Measurements from ENCODE around the gene FAM240B. TPM values are rescaled to one million over a fixed set of nuclear protein-coding genes. Genes with fewer than 3 reads are reported as not detected.

The FAM240B gene
- total and polyA plus RNA-seq, 2 of the 8 experiments (the other 6 are each of a cell fraction or from before 2014, with no cell fraction given), result not detected

DNA sequence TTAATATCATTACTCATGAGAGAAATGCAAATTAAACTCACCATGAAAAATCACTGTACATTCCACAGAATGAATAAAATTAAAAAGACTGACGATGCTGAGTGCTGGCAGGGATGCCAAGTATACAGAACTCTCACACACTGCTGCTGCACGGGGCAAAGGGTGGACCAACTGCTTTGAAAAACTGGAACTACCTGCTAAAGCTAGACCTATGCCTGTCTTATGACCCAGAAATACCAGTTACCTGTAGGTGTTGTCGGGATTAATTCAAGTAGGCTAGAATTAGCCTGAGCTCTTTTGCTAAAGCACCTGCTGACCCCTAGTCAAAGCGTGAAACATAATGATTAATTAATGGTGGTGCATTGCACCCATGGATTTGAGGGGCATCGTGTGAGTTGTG, 63.0 kb downstream of the FAM240B start:
- ChIA-PET CTCF (ENCODE audit: partially characterized antibody) (no interaction called here), POLR2A (ENCODE audit: partially characterized antibody) (no interaction called here)
- Histone ChIP-seq H4K91ac (replicated peaks; ENCODE audit: insufficient read length, low read length) (no peak overlapping the region), H3K9me3 (ENCODE audit: insufficient read depth in 2 of 2, low read depth in 1 of 2, low read length in 1 of 2) (no peaks in the 10 kb centered on the region), H4K5ac (ENCODE audit: insufficient read length, low read depth, low read length) (no peak overlapping the region), H3K14ac (ENCODE audit: insufficient read length) (no peak overlapping the region), H3K23ac (ENCODE audit: insufficient read length) (no peak overlapping the region), H3K56ac (replicated peaks; ENCODE audit: insufficient read length, low read depth, low read length) (no peak overlapping the region), H3K36me3 (ENCODE audit: control insufficient read depth in 2 of 4, insufficient read depth in 4 of 4, low read length in 3 of 4) (no peaks in the 10 kb centered on the region), H2BK12ac (ENCODE audit: low read depth, low read length) (no peak overlapping the region), H2BK15ac (ENCODE audit: low read length) (no peak overlapping the region), H2AK5ac (ENCODE audit: low read depth, low read length) (no peak overlapping the region), H3K79me1 (ENCODE audit: low read depth, low read length) (no peaks in the 10 kb centered on the region), H2BK20ac (ENCODE audit: low read length) (no peak overlapping the region), H3K23me2 (ENCODE audit: low read depth, low read length) (no peaks in the 10 kb centered on the region; the same call in 1 of the 2 replicates), H3K27me3 (replicated peaks in 1 of 4; ENCODE audit: control insufficient read depth in 3 of 4, extremely low read depth in 1 of 4, insufficient read depth in 3 of 4, low read length in 3 of 4) (no peaks in the 10 kb centered on the region), H3K4me2 (ENCODE audit: insufficient read depth in 1 of 2, low read depth in 2 of 2, low read length in 2 of 2) (no peak overlapping the region), H2BK5ac (ENCODE audit: low read depth, low read length) (no peak overlapping the region), H3K79me2 (ENCODE audit: control insufficient read depth in 1 of 2, insufficient read depth in 2 of 2, low read length in 2 of 2) (no peaks in the 10 kb centered on the region), H3K4me3 (ENCODE audit: extremely low read depth in 1 of 4, insufficient read depth in 2 of 4, low read depth in 3 of 4, low read length in 4 of 4) (no peak overlapping the region), H4K8ac (ENCODE audit: extremely low read depth, insufficient read depth, low read length) (no peak overlapping the region), H3K4me1 (replicated peaks in 1 of 4; ENCODE audit: control insufficient read depth in 3 of 4, insufficient read depth in 4 of 4, low read length in 3 of 4) (no peaks in the 10 kb centered on the region), H3K27ac (ENCODE audit: low read depth, low read length) (no peak overlapping the region), H3K4ac (replicated peaks; ENCODE audit: insufficient read length, low read depth, low read length) (no peak overlapping the region), H4K20me1 (replicated peaks in 1 of 2; ENCODE audit: control insufficient read depth in 1 of 2, insufficient read depth in 2 of 2, low read length in 2 of 2) (no peaks in the 10 kb centered on the region), H3K18ac (ENCODE audit: extremely low read depth, low read length) (no peak overlapping the region), H2AFZ (ENCODE audit: low read length) (no peak overlapping the region; the same call in 1 of the 2 replicates), H2BK120ac (replicated peaks; ENCODE audit: low read depth, low read length) (no peak overlapping the region), H3K9ac (replicated peaks in 1 of 4; ENCODE audit: extremely low read depth in 1 of 4, low read depth in 3 of 4, low read length in 3 of 4) (no peak overlapping the region)
- FAIRE-seq (no peak), DNase-seq (ENCODE audit: low read depth in 1 of 2, low spot score in 2 of 2) (no peak)
- 66% methylated on average over 5 of the region's 5 CpGs; no CpG with 5 or more reads in 1 of the 2 experiments for WGBS, 2 experiments (ENCODE audit: extremely low coverage in 1 of 2, insufficient coverage in 1 of 2, insufficient read length in 1 of 2, insufficient replicate concordance in 2 of 2, low coverage in 1 of 2, low lambda C conversion rate in 2 of 2, missing lambda C conversion rate in 1 of 2)
- TF ChIP-seq SP2 (IDR thresholded peaks at IDR 0.05; ENCODE audit: low read length), result no peak
- TF ChIP-seq TBP (IDR thresholded peaks at IDR 0.05; ENCODE audit: low read depth, low read length), result no peak

All from H1 (cell line).